GM13977 (cell line): ENCODE results near the gene ARHGAP6.

Experiments
- DNase-seq: peaks from one replicate; pipeline ENCODE4 v3.0.0; 2012; ENCODE audit warnings: low spot score
- CTCF ChIP-seq: IDR thresholded peaks from 2 replicates; pipeline ENCODE4 v1.5.1; 2012; ENCODE audit warnings: mild to moderate bottlenecking, control low read depth; ENCODE audit not compliant: insufficient read depth; ENCODE audit errors: extremely low read depth, missing control alignments
- in situ Hi-C: fragments of 300-500 bp; cut with MboI; formaldehyde crosslinking; loops from one replicate; pipeline ENCODE4 v1.12.0; 2022; ENCODE audit warnings: low sequenced_read_pairs, low pct_unique_long_range_greater_than_20kb, mixed read lengths, inconsistent platforms; ENCODE audit not compliant: unreplicated experiment

Gene ARHGAP6

GRCh38 chrX:11465648-11466411 is 199.9 kb downstream of the ARHGAP6 start:
- no peak for DNase-seq
- in situ Hi-C loops: no loop called here

GRCh38 chrX:11464836-11465463 is 200.8 kb downstream of the ARHGAP6 start:
- no peak for DNase-seq
- in situ Hi-C loops: no loop called here
- no peak for TF ChIP-seq CTCF

More at GRCh38 chrX:11465648-11466411, 199.9 kb downstream of the ARHGAP6 start:
- TF ChIP-seq CTCF: no peak

- TF ChIP-seq CTCF: no peak
- in situ Hi-C loops: no loop called here
- DNase-seq: no peak
Observed at GRCh38 chrX:11464380-11464779, 201.3 kb downstream of the ARHGAP6 start.

GRCh38 chrX:11462648-11463047 is 203.1 kb downstream of the ARHGAP6 start:
- in situ Hi-C loops: no loop called here
- no peak for TF ChIP-seq CTCF
- DNase-seq: no peak

- in situ Hi-C loops: no loop called here
- no peak for TF ChIP-seq CTCF
- DNase-seq: no peak
Observed at GRCh38 chrX:11462136-11462535, 203.6 kb downstream of the ARHGAP6 start.

GRCh38 chrX:11461201-11462001 is 204.3 kb downstream of the ARHGAP6 start:
- DNase-seq: no peak
- in situ Hi-C loops: no loop called here
- TF ChIP-seq CTCF: no peak
